HG03571 (cell line): ENCODE data around the gene BARX1.

Experiments
- ATAC-seq: cut with Tn5 transposase; IDR thresholded peaks from one replicate; pipeline ENCODE4 v1.9.1; 2021; ENCODE audit not compliant: unreplicated experiment

The BARX1 gene

GRCh38 chr9:93929231-93929630 lies 25.9 kb downstream of the BARX1 start:
- ATAC-seq: no peak

- no peak for ATAC-seq
Observed at GRCh38 chr9:93922535-93922934, 32.6 kb downstream of the BARX1 start.

- no peak for ATAC-seq
Observed at GRCh38 chr9:93920131-93920800, 34.9 kb downstream of the BARX1 start.

GRCh38 chr9:93918061-93918460 lies 37.1 kb downstream of the BARX1 start:
- no peak for ATAC-seq

GRCh38 chr9:93917121-93917853 lies 37.9 kb downstream of the BARX1 start:
- no peak for ATAC-seq

- no peak for ATAC-seq
Observed at GRCh38 chr9:93916358-93916757, 38.8 kb downstream of the BARX1 start.

- ATAC-seq: no peak
Observed at GRCh38 chr9:93911801-93912554, 43.2 kb downstream of the BARX1 start.

GRCh38 chr9:93911136-93911745 lies 43.9 kb downstream of the BARX1 start:
- no peak for ATAC-seq

- ATAC-seq: no peak
Observed at GRCh38 chr9:93910598-93910997, 44.6 kb downstream of the BARX1 start.

GRCh38 chr9:93910196-93910595 lies 45.0 kb downstream of the BARX1 start:
- no peak for ATAC-seq

GRCh38 chr9:93909242-93909616 lies 45.9 kb downstream of the BARX1 start:
- no peak for ATAC-seq

- no peak for ATAC-seq
Observed at GRCh38 chr9:93908591-93909241, 46.4 kb downstream of the BARX1 start.

GRCh38 chr9:93907551-93908199 lies 47.5 kb downstream of the BARX1 start:
- no peak for ATAC-seq

- no peak for ATAC-seq
Observed at GRCh38 chr9:93906195-93906880, 48.8 kb downstream of the BARX1 start.

GRCh38 chr9:93905473-93906133 lies 49.6 kb downstream of the BARX1 start:
- ATAC-seq: no peak

- ATAC-seq: no peak
Observed at GRCh38 chr9:93904649-93905472, 50.3 kb downstream of the BARX1 start.

- ATAC-seq: no peak
Observed at GRCh38 chr9:93903886-93904648, 51.1 kb downstream of the BARX1 start.
